Peyer's patch (tissue), 4 donors: Measurements from ENCODE around the gene CCDC175.

Source experiments
- CTCF ChIP-seq, 6 experiments: fragments of 450-650 bp in 4 of 6; fragments of 200-600 bp in 2 of 6; sonication (generic) in 1 of 6; IDR thresholded peaks; one replicate each; pipeline ENCODE4 v1.5.1; 2017 to 2019; ENCODE audit warnings: antibody characterized with exemption in 6 of 6, mild to moderate bottlenecking in 3 of 6, moderate library complexity in 1 of 6
- POLR2A ChIP-seq, 2 donors: fragments of 450-650 bp; IDR thresholded peaks; one replicate each; pipeline ENCODE4 v1.5.1; 2017; ENCODE audit warnings: antibody characterized with exemption in 2 of 2, mild to moderate bottlenecking in 2 of 2, moderate library complexity in 2 of 2

GRCh38 chr14:59492384-59492783 is 84.2 kb downstream of the CCDC175 start:
- no peak for TF ChIP-seq CTCF (IDR thresholded peaks at IDR 0.05)
- no peak for TF ChIP-seq POLR2A (IDR thresholded peaks at IDR 0.05)
